CD4-positive, alpha-beta T cell (primary cell): ENCODE results near the gene BPIFB2. TPM values are rescaled to one million over a fixed set of nuclear protein-coding genes. Genes with fewer than 3 reads are reported as not detected.

Experiments used
- ATAC-seq: fragments of 200-7000 bp; cut with Tn5 transposase; one replicate; pipeline ENCODE4 v1.10.0; 2022; ENCODE audit warnings: mild to moderate bottlenecking; ENCODE audit not compliant: poor library complexity
- CTCF ChIA-PET: fragments of 350-600 bp; sonication (Branson Sonifier 250); formaldehyde crosslinking; loops from one replicate; lab custom pipeline; 2021; ENCODE audit warnings: antibody characterized with exemption, inconsistent platforms; lab: Charles Lee
- POLR2A ChIA-PET: fragments of 350-600 bp; sonication (Branson Sonifier 250); formaldehyde crosslinking; loops from one replicate; lab custom pipeline; 2021; ENCODE audit warnings: antibody characterized with exemption, inconsistent platforms; lab: Charles Lee
- DNase-seq, 14 experiments: peaks; one replicate each; pipeline ENCODE4 v3.0.0-alpha.2; 2013 to 2020; ENCODE audit warnings: mixed read lengths in 2 of 14
- H3K27ac ChIP-seq, 2 donors: one replicate each; pipeline versions ENCODE4 v1.5.1 to v1.7.0; 2013; ENCODE audit warnings: low read length in 2 of 2, low read depth in 1 of 2, mild to moderate bottlenecking in 1 of 2
- H3K27me3 ChIP-seq, 2 experiments: 1 replicate in 1 of 2; 2 replicates in 1 of 2; pipeline versions ENCODE4 v1.6.1 to v1.7.0; 2013; ENCODE audit warnings: low read length in 2 of 2, control low read depth in 1 of 2, mild to moderate bottlenecking in 1 of 2, moderate library complexity in 1 of 2; ENCODE audit not compliant: insufficient read depth in 2 of 2, control insufficient read depth in 1 of 2
- H3K36me3 ChIP-seq: one replicate; pipeline ENCODE4 v1.6.1; 2013; ENCODE audit warnings: low read length, control low read depth; ENCODE audit not compliant: insufficient read depth
- H3K4me1 ChIP-seq: one replicate; pipeline ENCODE4 v1.6.1; 2013; ENCODE audit warnings: low read length, control low read depth; ENCODE audit not compliant: insufficient read depth
- H3K4me3 ChIP-seq: one replicate; pipeline ENCODE4 v1.5.1; 2013; ENCODE audit warnings: mild to moderate bottlenecking, low read length, moderate library complexity
- H3K9me3 ChIP-seq, 2 experiments: 1 replicate in 1 of 2; 2 replicates in 1 of 2; pipeline versions ENCODE4 v1.6.1 to v1.7.0; 2013; ENCODE audit warnings: low read length in 2 of 2, mild to moderate bottlenecking in 2 of 2, control low read depth in 1 of 2, moderate library complexity in 1 of 2; ENCODE audit not compliant: control insufficient read depth in 1 of 2, insufficient read depth in 1 of 2
- H3K27ac Mint-ChIP-seq: one replicate; pipeline ENCODE4 v1.8.0; 2020; ENCODE audit warnings: mixed read lengths
- H3K27me3 Mint-ChIP-seq: one replicate; pipeline ENCODE4 v1.8.0; 2021; ENCODE audit warnings: mixed read lengths
- H3K36me3 Mint-ChIP-seq: one replicate; pipeline ENCODE4 v1.8.0; 2021; ENCODE audit warnings: low read depth, mixed read lengths
- H3K4me1 Mint-ChIP-seq: one replicate; pipeline ENCODE4 v1.8.0; 2021; ENCODE audit warnings: low read depth, mixed read lengths
- H3K4me3 Mint-ChIP-seq: one replicate; pipeline ENCODE4 v1.8.0; 2020; ENCODE audit warnings: mild to moderate bottlenecking, mixed read lengths
- H3K9me3 Mint-ChIP-seq: one replicate; pipeline ENCODE4 v1.8.0; 2020; ENCODE audit warnings: mixed read lengths
- intact Hi-C, 2 experiments: fragments of 100-400 bp; cut with DNase I in 1 of 2; cut with micrococcal nuclease in 1 of 2; formaldehyde crosslinking; loops; one replicate each; pipeline versions ENCODE4 v1.15.1 to v1.9.0; 2023 to 2025; cut with DNase I, micrococcal nuclease
- total RNA-seq, 174 experiments: library from RNA in 2 of 174; stranded (reverse) in 2 of 174; gene quantifications; one replicate each; pipeline ENCODE4 v1.2.3 and lab custom pipeline; 2021 to 2026
- TF ChIP-seq, protein P1 (sequence below): fragments of 200-600 bp; IDR thresholded peaks from one replicate; pipeline ENCODE4 v1.8.0; 2022; ENCODE audit warnings: antibody characterized with exemption, mild to moderate bottlenecking

The BPIFB2 gene
- total RNA-seq, 2 experiments from 2014 or later = not detected

DNA sequence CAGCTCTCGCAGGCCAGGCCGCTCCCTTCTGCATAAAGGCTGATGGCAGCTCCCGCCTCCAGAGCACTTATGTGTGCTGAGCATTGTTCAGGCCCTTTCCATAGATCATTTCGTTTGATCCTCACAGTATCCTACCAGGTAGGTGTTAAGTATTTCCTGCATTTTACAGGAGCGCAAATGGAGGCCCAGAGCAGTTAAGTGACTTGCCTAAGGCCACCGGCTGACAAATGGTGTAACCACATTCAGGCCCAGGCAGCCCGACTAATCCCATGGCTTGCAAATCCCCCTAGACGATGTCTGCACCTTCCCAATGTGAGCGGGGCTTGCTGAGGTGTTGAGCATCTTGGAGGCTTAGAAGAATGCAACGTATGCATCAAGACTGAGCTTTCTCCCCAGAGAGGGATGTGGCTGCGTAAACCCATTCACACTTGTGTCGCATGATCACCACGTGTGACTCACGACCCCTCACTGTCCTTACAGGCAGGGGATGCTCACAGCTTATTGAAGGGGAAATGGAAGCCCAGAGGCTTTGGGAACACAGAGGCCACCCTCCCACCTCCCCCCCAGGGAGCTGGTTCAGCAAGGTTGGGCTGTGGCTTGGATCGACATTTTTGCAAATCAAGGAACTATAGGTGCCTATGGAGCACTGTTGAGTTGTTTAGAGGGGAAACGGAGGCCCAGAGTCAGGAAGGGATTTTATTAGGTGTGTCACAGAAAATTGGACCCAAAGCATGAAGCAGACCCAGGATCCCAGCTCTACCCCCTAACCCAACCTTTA is 7.0 kb downstream of the BPIFB2 start:
- intact Hi-C loops = no loop called here
- ATAC-seq (no peak), DNase-seq (no peak)
- Mint-ChIP-seq H3K27me3 (no peaks in the 10 kb centered on the region), H3K4me1 (peaks cover 14% of the 10 kb centered on the region), H3K27ac (no peak overlapping the region), H3K4me3 (no peak overlapping the region), H3K36me3 (no peaks in the 10 kb centered on the region), H3K9me3 (no peaks in the 10 kb centered on the region)
- Histone ChIP-seq H3K4me3 (no peak overlapping the region), H3K4me1 (peaks cover 6% of the 10 kb centered on the region), H3K9me3 (peaks cover 0 to under 1% of the 10 kb centered on the region in 2 experiments), H3K27me3 (no peaks in the 10 kb centered on the region), H3K27ac (no peak overlapping the region), H3K36me3 (no peaks in the 10 kb centered on the region)
- TF ChIP-seq, protein P1, sequence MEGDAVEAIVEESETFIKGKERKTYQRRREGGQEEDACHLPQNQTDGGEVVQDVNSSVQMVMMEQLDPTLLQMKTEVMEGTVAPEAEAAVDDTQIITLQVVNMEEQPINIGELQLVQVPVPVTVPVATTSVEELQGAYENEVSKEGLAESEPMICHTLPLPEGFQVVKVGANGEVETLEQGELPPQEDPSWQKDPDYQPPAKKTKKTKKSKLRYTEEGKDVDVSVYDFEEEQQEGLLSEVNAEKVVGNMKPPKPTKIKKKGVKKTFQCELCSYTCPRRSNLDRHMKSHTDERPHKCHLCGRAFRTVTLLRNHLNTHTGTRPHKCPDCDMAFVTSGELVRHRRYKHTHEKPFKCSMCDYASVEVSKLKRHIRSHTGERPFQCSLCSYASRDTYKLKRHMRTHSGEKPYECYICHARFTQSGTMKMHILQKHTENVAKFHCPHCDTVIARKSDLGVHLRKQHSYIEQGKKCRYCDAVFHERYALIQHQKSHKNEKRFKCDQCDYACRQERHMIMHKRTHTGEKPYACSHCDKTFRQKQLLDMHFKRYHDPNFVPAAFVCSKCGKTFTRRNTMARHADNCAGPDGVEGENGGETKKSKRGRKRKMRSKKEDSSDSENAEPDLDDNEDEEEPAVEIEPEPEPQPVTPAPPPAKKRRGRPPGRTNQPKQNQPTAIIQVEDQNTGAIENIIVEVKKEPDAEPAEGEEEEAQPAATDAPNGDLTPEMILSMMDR = no peak
- ChIA-PET CTCF (no interaction called here), POLR2A (no interaction called here)

DNA sequence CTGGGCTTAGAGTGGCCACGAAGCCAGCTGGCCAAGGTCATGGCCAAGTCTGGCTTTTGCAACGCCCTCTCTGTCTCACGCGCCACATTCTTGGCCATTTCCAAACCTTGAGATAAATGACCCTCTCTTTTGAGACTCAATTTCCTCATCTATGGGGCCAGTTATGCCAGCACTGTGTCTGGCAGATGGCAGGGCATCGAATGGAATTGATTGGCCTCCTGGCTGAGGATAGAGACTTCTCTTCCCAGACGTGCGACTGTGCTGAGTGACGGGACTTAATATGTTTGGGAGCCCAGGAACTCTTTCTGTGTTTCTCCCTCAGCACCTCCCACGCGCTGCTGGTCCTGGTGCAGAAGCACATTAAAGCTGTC is 7.6 kb downstream of the BPIFB2 start:
- Mint-ChIP-seq H3K27me3 (no peaks in the 10 kb centered on the region), H3K9me3 (no peaks in the 10 kb centered on the region), H3K36me3 (no peaks in the 10 kb centered on the region), H3K4me1 (peaks cover 14% of the 10 kb centered on the region), H3K27ac (no peak overlapping the region), H3K4me3 (no peak overlapping the region)
- intact Hi-C loops = no loop called here
- ChIA-PET CTCF (no interaction called here), POLR2A (no interaction called here)
- Histone ChIP-seq H3K27me3 (no peaks in the 10 kb centered on the region), H3K4me1 (peaks cover 6% of the 10 kb centered on the region), H3K36me3 (no peaks in the 10 kb centered on the region), H3K9me3 (peaks cover 0 to 6% of the 10 kb centered on the region in 2 experiments), H3K27ac (no peak overlapping the region), H3K4me3 (no peak overlapping the region)
- TF ChIP-seq, protein P1 = no peak
- no peak for DNase-seq
- ATAC-seq = no peak

DNA sequence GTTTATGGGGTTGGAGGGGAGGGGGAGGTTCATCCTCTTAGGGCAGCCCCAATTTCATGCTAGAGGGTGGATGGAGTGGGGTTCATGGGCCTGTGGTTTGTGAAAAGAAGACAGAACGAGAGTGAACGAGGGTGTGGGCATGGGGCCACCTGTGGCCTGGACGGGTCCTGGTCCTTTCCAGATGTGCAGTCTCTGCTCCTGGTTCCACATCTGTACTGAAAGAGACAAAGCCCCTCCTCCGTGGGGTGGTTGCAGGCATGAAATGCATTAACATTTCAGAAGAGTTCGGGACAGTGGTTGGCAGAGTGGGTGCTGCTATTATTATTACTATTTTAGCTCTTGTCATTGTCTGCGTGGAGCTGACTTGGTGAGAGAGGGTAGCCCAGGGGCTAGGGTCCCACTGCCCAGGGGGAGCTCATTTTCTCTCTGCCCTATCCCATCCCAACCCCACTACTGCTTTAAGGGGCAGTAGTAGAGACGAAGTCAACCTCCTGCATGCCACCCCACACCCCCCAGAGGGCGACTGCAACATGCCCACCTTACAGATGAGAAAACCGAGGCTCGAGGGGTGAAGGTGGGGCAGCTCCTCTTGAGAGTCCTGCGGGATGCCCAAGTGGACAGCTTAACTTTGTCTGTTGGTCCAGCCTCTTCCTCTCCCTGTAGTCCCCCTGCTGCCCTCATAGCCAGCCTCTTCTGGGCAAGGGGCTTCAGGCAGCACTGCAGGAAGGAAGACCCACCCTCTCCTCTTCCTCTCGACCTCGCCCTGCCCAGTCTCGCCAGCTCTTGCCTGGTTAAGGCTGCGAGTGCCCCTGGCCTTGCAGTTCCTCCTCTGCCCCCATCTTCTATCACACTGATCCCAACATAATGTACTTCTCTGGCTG is 8.4 kb downstream of the BPIFB2 start:
- TF ChIP-seq, protein P1 = no peak
- Mint-ChIP-seq H3K36me3 (no peaks in the 10 kb centered on the region), H3K9me3 (no peaks in the 10 kb centered on the region), H3K27me3 (no peaks in the 10 kb centered on the region), H3K27ac (no peak overlapping the region), H3K4me3 (no peak overlapping the region), H3K4me1 (peaks cover 14% of the 10 kb centered on the region)
- CTCF ChIA-PET = no interaction called here
- intact Hi-C loops = no loop called here
- Histone ChIP-seq H3K9me3 (peaks cover 0 to 10% of the 10 kb centered on the region in 2 experiments), H3K4me1 (peaks cover 6% of the 10 kb centered on the region), H3K27ac (no peak overlapping the region), H3K36me3 (no peaks in the 10 kb centered on the region), H3K27me3 (no peaks in the 10 kb centered on the region), H3K4me3 (no peak overlapping the region)
- no peak for DNase-seq
- POLR2A ChIA-PET = no interaction called here
- no peak for ATAC-seq
